Stimulated activated naive CD8-positive, alpha-beta T cell treated with anti-CD3 and anti-CD28 coated beads, Interleukin-15, Interleukin-2, amounts not matched to agents 100 U/mL and 50 U/mL, for 24 hours (primary cell): ENCODE measurements around the gene RSPH10B.
A peak's percentile ranks its signal among the peaks of the same experiment; 100 is the strongest.
"Not testable (repeated sequence)": the region's sequence is repeated elsewhere in the genome, so short reads cannot be mapped to it uniquely, and the experiment has no call there.

Source experiments
- ATAC-seq: fragments of 150-1000 bp; cut with Tn5 transposase; one replicate; pipeline ENCODE4 v1.10.0; 2021
- DNase-seq: peaks from one replicate; pipeline ENCODE4 v3.0.0; 2021

RSPH10B gene

GRCh38 chr7:5970347-5970911, at the start of gene RSPH10B:
Gene RSPH10B, minus strand, starts transcription at chr7:5970689. Its CDS starts 3,573 bp downstream, at chr7:5967116.
- ATAC-seq, DNase-seq: not testable (repeated sequence)

DNA sequence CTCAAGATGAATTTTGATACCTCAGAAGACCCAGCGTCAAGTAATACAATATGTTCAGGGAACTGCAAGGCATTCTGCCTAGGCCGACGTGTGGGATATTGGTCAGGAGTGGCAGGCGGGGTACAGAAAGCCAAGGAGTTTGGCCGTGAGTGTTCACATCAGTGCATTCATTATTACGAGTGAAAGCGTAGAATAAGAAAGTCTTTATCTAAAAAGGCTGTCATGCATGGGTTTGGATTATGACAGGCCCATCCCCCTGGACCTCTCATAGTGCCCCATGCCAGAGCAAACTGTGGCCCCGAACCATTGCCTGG, 46.1 kb upstream of the RSPH10B start:
- no peak for ATAC-seq
- DNase-seq: no peak

DNA sequence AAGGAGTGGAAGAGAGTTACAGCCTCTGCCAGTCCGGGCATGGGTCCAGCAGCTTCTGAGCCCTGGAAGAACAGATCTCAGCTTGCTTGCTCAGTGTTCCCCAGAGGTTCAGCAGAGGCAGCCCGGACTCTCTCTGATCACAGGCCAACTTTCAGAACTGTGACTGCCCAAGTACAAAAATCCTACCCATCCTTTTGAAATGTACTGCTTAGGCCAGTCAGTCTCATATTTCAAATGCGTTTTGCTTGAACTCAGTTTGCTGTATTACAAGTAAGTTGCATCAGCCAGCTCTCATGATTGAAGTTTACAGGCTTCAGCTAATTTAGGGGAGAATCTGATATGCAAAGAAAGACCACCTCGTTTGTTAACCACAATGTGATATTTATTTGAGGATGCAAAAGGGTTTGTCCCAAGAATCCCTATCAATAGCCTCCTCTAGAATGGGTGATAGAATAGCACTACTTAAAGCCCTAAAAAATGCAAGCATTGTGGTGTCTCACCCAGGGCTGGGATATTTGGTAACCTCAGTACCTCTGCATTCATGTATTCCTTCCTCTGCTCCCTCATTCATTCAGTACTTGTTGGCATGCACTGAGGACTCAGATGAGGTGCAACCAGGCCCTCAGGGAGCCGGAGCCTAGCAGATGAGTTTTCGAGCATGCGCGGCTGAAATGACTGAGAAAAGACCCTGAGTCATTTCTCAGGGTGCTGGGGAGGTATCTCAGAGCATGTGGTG, 45.6 kb upstream of the RSPH10B start:
- ATAC-seq (no peak), DNase-seq (no peak)

- DNase-seq (no peak), ATAC-seq (no peak)
These were observed 42.0 kb upstream of the RSPH10B start for GRCh38 chr7:6012355-6013104.

DNA sequence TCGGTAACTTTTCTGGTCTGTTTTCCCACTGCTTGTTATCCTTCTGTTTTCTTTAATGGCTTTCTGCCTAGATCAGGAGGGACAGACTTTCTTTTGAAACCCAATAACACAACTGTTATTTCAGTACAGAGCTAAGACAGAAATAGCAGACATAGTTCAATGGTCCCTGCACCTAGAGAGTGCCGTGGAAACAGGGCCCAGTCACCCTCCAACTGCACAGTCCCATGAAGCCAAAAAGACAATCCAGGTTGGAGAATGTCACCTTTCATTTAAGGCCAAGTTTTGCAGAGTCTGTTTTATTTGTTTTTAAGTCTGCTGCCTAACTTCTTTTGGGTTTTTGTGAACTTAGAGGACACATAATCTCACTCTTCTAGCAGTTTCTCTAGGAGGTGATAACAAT, 41.1 kb upstream of the RSPH10B start:
- DNase-seq (no peak), ATAC-seq (no peak)

GRCh38 chr7:6010370-6010769, 39.9 kb upstream of the RSPH10B start:
- not testable (repeated sequence) for DNase-seq, ATAC-seq

- ATAC-seq: peak; percentile 94
These were observed 38.5 kb upstream of the RSPH10B start, which contains the start of the genes AIMP2 and PMS2 for GRCh38 chr7:6008668-6009611. Gene AIMP2, plus strand, starts transcription at chr7:6009272. Its CDS starts 92 bp downstream, at chr7:6009364. Gene PMS2, minus strand, starts transcription at chr7:6009049. Its CDS starts 30 bp downstream, at chr7:6009019.

GRCh38 chr7:6007835-6008590, 37.5 kb upstream of the RSPH10B start:
- DNase-seq, ATAC-seq: not testable (repeated sequence)

More at GRCh38 chr7:6008668-6009611, 38.5 kb upstream of the RSPH10B start, which contains the start of the genes AIMP2 and PMS2:
- peak; percentile 96 for DNase-seq

GRCh38 chr7:6007386-6007785, 36.9 kb upstream of the RSPH10B start:
- no peak for ATAC-seq
- no peak for DNase-seq

- ATAC-seq: no peak
- DNase-seq: no peak
These were observed 26.8 kb upstream of the RSPH10B start for GRCh38 chr7:5997210-5997808.

- not testable (repeated sequence) for DNase-seq, ATAC-seq
These were observed 16.6 kb upstream of the RSPH10B start for GRCh38 chr7:5987061-5987460.

DNA sequence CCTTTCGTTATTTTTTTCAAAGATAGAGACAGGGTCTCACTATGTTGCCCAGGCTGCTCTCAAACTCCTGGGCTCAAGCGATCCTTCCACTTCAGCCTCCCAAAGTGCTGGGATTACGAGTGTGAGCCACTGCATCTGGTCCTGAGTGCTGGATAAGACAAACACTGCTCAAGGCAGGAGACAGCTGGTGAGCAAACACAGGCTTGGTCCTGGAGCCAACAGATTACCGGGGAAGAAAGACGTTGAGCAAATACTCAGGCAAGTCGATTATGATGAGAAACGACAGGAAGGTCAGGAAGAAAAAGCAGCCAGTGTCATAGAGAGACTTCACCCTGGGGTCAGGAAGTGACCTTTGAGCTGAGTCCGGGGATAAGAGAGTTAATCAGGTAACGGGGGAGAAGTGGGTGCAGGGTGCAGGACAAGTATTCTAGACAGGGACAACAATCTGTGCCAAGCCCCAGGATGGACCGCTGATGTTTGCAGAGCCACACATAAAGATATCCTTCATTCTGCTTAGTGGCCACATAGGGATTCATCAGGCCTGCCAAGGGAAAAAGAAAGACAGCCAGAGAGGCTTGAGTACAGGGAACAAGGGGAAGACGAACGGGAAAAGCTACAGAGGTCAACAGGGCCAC, 9.3 kb upstream of the RSPH10B start:
- not testable (repeated sequence) for DNase-seq, ATAC-seq

- not testable (repeated sequence) for ATAC-seq, DNase-seq
These were observed 3.1 kb upstream of the RSPH10B start for GRCh38 chr7:5973580-5973979.

DNA sequence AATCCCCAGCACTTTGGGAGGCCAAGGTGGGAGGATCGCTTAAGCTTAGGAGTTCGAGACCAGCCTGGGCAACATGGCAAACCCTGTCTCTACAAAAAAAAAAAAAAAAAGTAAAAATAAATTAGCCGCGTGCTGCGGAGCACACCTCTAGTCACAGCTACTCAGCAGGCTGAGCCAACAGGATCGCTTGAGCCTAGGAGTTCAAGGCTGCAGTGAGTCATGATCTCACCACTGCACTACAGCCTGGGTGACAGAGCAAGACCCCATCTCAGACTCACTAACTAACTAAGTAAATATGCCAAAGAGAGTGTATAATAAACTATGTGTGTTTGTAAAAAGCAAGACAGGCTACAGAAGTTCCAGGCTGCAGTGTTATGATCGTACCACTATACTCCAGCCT, 6.7 kb downstream of the RSPH10B start:
- DNase-seq, ATAC-seq: not testable (repeated sequence)

DNA sequence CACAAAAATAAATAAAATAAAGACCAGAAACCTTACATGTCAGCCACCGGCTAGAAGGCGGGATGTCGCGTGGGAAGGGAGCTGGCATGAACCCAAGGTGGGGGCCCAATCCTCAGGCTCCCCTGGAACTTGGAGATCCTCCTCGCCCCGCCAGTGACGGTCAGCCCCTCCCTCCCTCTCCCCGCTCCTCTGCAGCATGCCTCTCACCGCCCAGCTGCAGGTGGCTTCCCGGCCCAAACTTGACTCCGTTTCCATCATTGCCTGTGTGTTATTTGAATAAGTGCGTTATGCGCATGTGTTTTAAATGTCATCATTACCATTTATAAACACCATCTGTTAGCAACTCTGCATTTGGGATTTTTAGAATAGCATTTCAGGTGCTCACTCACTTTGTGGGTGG, 7.3 kb downstream of the RSPH10B start:
- DNase-seq, ATAC-seq: not testable (repeated sequence)

DNA sequence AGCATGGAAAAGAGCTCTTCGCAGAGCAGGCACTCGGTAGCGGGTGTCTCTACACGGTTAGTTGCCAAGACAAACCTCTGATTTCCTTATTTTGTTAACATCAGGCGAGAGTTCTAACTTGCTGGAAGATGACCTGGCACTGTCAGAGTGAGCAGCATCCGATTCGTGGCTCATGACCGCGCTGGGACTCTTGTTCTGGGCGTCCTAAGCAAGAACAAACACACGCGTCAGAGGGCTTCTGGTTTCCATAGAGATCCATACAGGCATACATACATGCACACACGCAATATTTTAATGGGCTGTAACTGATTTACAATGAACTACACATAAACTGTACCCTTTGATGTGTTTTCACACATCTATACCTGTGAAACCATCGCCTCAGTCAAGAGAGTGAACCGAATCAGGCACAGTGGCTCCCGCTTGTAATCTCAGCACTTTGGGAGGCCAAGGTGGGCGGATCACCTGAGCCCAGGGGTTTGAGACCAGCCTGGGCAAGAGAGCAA, 35.5 kb downstream of the RSPH10B start:
- not testable (repeated sequence) for DNase-seq, ATAC-seq

DNA sequence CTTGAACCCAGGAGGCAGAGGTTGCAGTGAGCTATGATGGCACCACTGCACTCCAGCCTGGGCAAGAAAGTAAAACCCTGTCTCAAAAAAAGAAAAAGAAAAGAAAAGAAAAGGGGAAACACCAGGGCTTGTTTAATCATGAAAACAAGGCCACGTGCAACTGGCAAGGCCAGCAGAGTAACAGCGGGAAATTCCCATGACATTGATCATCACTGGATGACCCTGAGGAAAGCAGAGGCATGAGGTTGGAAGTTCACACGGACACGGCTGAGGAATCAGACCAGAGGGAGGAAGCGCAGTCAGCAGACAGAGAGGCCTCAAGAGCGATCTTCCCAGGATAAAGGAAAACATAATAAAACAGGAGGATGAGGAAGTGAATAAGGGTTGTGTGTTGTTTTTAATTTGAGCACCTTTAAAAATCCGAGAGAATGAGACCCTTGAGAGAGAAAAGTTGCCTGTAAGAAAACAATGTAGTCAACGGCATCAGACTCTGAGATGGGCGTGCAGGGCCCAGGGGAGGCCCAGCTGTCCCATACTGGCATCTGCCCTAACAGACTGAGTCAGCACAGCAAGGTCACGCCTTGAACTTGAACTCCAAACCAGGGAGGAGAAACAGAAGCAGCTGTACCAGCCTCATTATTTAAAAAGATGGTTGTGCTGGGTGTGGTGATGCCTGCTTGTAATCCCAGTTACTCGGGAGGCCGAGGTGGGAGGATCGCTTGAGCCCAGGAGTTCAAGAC, 38.4 kb downstream of the RSPH10B start:
- DNase-seq, ATAC-seq: not testable (repeated sequence)

DNA sequence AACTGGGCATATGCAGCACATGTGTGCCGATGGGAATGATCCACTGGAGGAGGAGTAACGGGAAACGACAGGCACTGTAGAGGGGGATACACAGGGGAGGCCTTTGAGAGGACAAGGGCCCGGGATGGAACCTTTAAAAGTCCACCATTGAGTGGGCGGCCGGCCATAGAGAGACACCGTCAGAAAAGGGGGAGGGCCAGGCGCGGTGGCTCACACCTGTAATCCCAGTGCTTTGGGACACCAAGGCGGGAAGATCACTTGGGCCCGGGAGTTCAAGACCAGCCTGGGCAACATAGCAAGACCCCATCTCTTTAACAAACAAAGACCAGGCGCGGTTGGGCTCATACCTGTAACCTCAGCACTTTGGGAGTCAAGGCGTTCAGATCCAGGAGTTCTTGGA, 39.2 kb downstream of the RSPH10B start:
- ATAC-seq: not testable (repeated sequence)

GRCh38 chr7:5930290-5930689, 40.2 kb downstream of the RSPH10B start:
- ATAC-seq, DNase-seq: not testable (repeated sequence)

More for the DNA sequence above, 39.2 kb downstream of the RSPH10B start:
- DNase-seq: peak; percentile 2
